AML-193 (cell line): ENCODE data around the gene AQP12A.
"Not testable (repeated sequence)": the region's sequence is repeated elsewhere in the genome, so short reads cannot be mapped to it uniquely, and the experiment has no call there.

Experiments
- DNase-seq, 2 experiments: peaks; one replicate each; lab custom pipeline; 2025; lab: John Stamatoyannopoulos, UW

Gene AQP12A

DNA sequence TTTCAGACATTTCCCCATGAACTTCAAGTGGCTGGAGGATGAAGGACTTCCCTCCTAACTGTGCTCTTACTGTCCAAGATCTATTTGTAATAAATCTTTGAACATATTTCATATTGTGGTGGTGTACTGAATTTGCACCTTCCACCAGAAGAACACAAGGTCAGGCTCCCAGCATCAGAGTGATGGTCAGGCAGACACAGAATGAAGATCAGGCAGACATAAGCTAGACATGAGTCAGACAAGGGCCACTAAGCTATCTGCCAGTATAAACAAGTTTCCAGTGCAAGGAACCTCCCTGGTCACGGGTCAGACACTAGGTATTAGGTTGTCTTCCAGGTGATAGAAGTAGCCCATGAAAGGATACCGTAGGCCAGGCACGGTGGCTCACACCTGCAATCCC, 29.0 kb upstream of the AQP12A start:
- no peak for DNase-seq

GRCh38 chr2:240663546-240664190, 28.0 kb upstream of the AQP12A start:
- no peak for DNase-seq

- no peak for DNase-seq
These were observed 27.0 kb upstream of the AQP12A start for GRCh38 chr2:240664622-240665021.

- no peak for DNase-seq
These were observed 21.3 kb upstream of the AQP12A start for GRCh38 chr2:240670402-240670801.

DNA sequence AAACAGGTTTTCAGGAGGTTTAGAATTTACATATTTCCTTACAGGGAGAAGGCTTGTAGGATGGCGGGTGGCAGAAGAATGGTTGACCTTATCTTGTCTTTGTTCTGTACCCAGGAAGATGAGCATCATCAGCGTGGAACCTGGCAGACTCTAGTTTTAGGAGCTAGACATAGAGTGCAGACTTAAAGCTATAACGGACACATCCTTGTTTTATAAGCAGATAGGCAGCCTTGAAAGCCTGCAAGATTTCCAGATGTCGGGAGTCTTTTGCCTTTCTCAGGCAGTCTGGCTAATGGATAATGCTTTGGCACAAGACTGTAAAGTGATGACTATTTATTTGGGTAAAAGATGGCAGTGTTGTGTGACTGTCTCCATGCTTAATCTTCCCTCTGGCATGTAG, 20.7 kb upstream of the AQP12A start:
- no peak for DNase-seq

DNA sequence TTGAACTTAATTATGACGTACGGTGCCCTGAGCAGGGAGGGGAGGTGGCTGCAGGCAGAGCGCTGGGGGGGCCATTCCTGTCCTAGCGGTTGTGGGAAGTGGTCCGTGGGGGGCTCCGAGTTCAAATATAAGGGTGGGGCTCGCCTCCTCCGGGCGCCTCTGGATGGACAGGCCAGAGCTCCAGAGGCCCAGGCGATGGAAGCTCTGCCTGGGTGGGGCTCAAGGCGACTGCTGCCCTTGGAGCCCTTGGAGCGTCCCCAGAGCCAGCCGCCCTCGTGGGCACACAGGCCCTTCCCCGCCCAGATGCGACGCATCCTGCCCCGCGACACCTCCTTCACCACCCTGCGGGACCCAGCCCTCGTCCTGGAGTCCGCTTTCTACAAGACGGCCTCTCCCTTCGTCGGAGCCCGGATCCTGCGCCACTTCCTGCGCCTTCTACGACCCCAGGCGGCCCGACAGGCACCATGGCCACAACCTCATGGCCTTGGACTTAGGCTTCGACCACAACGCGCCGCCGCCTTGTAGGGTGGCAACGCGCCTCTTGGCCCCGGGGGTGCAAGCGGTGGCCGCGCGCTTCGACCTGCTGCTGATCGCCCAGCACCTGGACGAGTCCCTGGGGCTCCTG, 19.5 kb upstream of the AQP12A start:
- DNase-seq = no peak

DNA sequence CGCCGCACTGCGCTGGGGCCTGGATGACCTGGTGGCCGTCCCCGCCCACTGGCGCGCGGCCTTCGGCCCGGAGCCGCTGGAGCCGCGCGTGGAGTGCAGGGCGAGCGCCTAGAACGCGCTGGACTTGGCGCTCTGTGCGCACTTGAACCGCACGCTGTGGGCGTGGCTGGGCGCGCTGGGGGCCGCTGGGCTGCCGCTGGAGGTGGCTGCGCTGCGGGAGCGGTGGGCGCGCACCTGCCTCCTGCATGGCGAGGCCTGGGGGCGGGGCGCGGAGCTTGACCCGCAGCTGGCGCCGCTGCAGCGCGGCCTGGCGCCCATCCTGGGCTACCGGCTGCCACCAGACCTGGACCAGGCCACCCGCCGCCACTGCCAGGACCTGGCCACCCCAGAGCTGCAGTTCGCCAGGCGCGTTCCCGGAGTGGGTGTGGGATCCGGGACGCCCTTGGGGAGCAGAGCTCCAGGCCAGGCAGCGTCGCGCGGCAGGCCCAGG, 18.9 kb upstream of the AQP12A start:
- DNase-seq = no peak

DNA sequence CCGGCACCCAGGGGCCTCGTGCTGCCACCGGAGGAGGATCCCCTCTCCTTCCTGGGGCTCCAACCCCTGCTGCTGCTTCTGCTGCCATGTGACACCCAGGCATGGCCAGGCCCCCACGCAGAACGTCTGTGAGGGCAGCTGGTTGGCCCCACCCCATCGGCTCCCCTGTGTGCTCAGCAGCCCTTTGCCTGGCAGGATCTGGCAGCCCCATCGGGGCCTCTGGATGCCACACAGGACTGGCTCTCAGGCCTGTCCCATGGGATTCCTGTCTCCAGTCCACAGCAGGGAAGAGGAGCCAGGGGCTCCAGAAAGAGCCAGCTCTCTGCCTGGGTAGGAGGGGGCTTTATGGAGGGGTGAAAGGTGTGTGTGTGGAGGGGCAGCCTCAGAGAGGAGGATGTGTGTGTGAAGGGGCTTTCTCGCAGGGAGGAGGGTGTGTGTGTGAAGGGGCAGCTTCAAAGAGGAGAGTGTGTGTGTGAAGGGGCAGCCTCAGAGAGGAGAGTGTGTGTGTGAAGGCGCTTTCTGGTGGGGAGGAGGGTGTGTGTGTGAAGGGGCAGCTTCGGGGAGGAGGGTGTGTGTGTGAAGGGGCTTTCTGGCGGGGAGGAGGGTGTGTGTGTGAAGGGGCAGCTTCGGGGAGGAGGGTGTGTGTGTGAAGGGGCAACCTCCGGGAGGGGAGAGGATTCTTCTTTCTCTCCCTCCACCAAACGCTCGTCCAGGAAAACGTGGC, 17.0 kb upstream of the AQP12A start:
- DNase-seq = not testable (repeated sequence)

DNA sequence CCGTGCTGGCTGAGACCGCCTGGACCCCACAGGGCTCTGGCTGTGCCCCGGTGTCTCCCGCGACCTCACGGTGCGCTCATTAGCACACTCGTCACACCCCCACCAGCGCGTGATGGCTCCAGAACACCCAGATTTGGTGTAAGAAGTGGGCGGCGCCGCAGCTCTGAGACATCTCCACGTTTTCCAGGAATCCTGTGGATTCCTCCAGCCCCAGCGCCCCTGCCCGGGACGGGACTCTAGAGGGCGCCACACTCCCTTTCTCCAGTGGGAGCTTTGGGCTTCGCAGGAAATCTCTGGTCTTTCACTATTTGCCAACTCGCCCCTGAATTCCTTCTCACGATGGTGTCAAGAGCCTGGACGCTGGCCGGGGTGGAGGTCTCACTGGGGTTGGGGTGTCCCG, 16.3 kb upstream of the AQP12A start:
- not testable (repeated sequence) for DNase-seq

DNA sequence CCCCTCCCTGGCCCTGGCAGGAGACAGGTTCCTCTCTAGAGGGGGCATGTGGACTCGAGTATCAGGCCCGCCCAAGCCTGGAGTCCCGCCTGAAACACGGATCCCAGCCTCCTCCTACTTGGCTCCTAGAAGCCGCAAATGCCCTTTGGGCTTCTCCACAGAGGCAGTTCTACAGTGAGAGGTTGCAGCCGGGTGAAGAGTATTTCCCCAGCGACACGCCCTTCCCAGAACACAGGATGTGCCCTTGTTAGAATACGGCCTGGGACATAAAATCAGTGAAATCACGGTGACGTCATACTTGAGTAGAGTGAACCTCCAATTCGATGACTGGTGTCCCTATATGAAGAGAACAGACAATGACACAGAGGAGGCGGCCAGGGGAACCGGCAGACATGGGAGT, 13.6 kb upstream of the AQP12A start:
- DNase-seq = not testable (repeated sequence)

DNA sequence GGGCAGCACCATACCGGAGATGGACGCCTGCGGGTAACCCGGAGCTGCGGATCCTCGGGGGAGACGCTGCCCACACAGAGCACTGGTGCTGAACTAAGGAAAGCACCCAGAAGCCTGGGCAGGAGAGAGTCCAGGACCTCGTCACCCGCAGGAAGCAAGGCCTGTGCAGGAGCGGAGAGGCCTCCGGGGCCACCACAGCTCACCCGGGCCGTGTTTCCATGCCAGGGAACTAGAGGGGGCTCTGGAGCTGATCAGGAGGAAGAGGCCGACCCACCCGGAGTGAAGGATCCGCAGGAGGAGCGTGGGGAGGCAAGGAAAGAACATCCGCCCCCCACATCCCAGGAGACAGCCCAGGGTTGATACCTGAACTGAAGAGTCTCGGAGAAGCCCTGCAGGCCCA, 12.8 kb upstream of the AQP12A start:
- DNase-seq = not testable (repeated sequence)

- not testable (repeated sequence) for DNase-seq
These were observed 11.5 kb upstream of the AQP12A start for GRCh38 chr2:240680185-240680584.

GRCh38 chr2:240682431-240683224, 9.0 kb upstream of the AQP12A start, which contains the start of gene AQP12B:
Gene AQP12B (minus strand): TSS chr2:240682885. CDS start chr2:240682837, 48 bp downstream.
- DNase-seq = not testable (repeated sequence)

DNA sequence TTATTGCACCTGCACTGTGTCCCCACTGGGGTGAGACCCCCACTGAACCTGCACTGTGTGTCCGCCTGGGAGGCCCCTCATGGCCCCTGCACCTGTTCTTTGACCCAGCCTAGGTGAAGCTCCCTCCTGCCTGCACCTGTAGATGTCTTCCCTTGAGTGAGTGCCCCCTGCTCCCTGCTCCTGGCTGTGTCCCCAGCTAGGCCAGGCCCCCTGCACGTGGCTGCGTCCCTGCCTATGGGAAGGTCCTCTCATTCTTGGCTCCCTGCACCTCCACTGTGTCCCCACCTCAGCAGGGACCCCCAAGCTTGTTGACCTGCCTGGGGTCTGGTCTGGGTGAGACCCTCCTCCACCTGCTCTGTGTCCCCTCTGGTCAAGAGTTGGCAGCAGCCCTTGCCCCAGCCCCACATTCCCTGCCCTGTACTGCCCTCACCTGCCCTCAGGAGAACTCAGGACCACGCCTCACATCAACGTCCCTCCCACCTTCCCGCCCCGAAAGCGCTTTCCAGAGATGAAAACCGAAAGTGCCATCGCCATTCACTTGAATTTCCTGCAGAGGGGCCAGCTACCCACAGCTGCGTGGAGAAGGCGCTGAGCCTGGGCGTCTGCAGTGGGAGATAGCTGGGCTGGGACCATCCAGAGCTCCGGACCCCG, 8.2 kb upstream of the AQP12A start:
- not testable (repeated sequence) for DNase-seq

- not testable (repeated sequence) for DNase-seq
These were observed 7.5 kb upstream of the AQP12A start for GRCh38 chr2:240683980-240684728.

DNA sequence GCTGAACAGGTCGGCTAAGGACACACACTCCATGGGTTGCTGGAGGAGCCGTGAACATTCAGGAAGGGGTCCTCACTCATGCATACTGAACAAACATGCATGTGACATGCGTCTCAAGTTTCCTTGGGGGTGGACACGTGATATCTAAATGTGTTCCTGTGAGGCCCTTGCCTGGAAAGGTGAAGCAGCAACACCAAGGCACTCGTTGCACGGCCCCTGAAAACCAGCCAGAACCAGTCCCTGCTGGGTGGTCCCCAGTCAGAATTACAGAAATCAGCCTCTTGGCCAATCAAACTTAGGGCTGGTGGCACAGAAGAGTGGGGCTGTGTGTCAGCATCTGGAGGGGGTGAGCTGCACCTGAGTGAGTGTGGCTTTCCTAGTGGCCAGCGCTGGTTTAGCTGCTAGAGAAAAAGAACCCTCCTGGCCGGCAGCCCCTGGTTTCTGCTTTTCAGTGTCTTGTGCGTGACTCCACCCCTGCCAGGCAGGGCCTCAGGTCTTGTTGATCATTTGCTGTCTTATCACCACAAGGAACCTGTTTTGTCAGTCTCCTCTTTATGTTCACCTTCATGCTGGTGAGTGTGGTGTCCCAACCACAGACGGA, 5.8 kb upstream of the AQP12A start:
- DNase-seq = no peak

DNA sequence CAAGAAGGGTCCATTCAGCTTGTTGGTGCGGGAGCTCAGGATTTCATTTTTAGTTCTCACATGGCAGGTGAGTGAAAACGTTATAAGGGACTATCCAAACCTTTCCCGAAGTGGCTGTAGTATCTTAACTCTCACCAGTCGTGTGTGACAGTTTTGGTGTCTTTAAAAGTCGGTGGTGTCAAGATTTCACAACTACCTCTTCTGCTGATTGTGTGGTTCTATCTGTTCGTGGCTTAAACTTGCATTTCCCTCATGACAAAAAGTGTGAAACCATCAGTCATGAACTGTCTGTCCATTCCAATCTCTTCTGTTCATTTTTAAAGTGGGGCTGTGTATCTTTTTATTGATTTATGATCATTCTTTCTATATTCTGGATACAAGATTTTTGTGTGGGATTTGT, 5.2 kb upstream of the AQP12A start:
- no peak for DNase-seq

- DNase-seq = no peak
These were observed 4.5 kb upstream of the AQP12A start for GRCh38 chr2:240687045-240687740.

DNA sequence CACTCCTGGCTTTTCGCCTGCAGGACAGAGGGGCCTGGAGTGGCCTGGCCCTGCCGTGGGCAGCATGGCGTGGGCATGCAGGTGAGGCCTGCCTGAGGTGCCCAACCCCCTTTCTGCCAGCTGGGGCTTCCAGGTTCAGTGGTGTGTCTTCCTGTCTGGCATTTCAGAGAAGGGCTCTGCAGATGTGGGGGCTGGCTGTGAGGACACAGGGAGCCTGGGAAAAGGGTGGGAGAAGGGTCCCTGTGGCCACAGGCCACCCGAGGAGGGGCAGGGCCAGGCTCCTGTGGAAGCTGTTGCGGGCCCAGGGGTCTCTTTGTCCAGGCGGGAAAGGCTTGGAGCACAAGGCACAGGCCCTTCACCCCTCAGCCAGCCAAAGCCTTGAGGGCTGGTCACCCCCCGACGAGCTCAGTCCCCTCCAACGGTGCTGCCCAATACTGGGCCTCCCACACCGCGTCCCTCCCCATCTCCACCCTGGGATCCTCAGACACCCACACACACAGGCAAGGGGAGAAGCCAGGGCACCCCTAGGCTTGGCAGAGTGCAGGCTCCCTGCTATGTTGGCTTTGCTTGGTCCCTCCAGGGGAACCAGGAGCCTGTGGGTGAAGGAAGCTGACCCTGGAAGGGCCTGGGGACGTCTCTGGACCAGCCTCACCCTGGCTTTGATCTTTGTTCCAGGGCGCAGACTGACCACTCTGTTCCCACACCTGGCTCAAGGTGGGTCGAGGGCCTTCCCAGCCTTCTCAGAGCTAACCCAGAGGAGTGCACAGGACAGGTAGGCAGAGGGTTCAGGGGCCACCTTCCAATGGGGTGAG, 3.7 kb upstream of the AQP12A start:
- no peak for DNase-seq
